Endothelial cell of umbilical vein (primary cell): Measurements from ENCODE around the gene FANCE.

Experiments
- CTCF ChIP-seq, 2 donors: IDR thresholded peaks; 1 replicate in 1 of 2; 2 replicates in 1 of 2; pipeline ENCODE4 v1.5.1; 2011; ENCODE audit warnings: low read length in 2 of 2, mild to moderate bottlenecking in 2 of 2, moderate library complexity in 2 of 2, control low read depth in 1 of 2, inconsistent platforms in 1 of 2, low read depth in 1 of 2; ENCODE audit not compliant: insufficient read depth in 1 of 2; ENCODE audit errors: extremely low read depth in 1 of 2
- POLR2AphosphoS5 ChIP-seq: IDR thresholded peaks from 2 replicates; pipeline ENCODE4 v1.6.1; 2012; ENCODE audit warnings: low read depth, mild to moderate bottlenecking, control low read depth, low read length, moderate library complexity; ENCODE audit not compliant: insufficient read depth

GRCh38 chr6:35476004-35476403 lies 23.9 kb downstream of the FANCE start:
- TF ChIP-seq CTCF (IDR thresholded peaks at IDR 0.05; ENCODE audit: extremely low read depth in 1 of 2, insufficient read depth in 1 of 2, low read depth in 1 of 2, low read length in 2 of 2): no peak
- TF ChIP-seq POLR2AphosphoS5: no peak
